Measurements from ENCODE around the gene LRRC8B.

GRCh38 chr1:89624314-89624713 lies 99.7 kb downstream of the LRRC8B start:
- TF ChIP-seq CTCF (IDR thresholded peaks at IDR 0.05; ENCODE audit: low read depth, low read length) (no peak), EZH2phosphoT487 (IDR thresholded peaks at IDR 0.05; ENCODE audit: low read depth) (no peak)
